Measurements from ENCODE around the gene AMPD3. TPM values are rescaled to one million over a fixed set of nuclear protein-coding genes. Genes with fewer than 3 reads are reported as not detected.

Gene AMPD3
- polyA plus RNA-seq, 1 donor from 2014 or later = not detected

DNA sequence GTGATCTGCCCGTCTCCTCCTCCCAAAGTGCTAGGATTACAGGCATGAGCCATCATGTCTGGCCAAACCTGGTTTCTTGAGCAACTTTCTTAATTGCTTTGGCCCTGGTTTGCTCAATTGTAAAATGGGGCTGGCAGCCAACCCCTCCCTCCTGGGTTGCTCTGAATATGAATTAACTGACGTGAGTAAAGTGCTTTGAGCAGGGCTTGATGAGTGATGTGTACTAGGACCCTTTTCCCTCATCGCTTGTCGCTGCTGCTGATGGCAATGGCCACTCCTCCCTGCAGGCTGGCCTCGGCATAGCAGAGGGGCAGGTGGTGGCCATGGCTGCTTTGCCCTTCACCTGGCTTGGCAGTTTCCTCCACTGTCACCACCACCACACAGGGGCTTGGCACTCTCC is 44.4 kb downstream of the AMPD3 start:
- H3K36me3 ChIP-seq (ENCODE audit: insufficient read depth, low read length) = no peaks in the 10 kb centered on the region
- H3K9me3 ChIP-seq (ENCODE audit: low read length) = no peaks in the 10 kb centered on the region
- H3F3A ChIP-seq (ENCODE audit: insufficient read depth, low read length, poor library complexity, severe bottlenecking) = no peaks in the 10 kb centered on the region
- no peak for TF ChIP-seq MXI1 (conservative IDR thresholded peaks at IDR 0.05; ENCODE audit: poor library complexity, severe bottlenecking)
- TF ChIP-seq POLR2AphosphoS5 (IDR thresholded peaks at IDR 0.05) = no peak
- TF ChIP-seq EP300 (conservative IDR thresholded peaks at IDR 0.05; ENCODE audit: poor library complexity, severe bottlenecking) = no peak
- no peak for TF ChIP-seq SMC3 (conservative IDR thresholded peaks at IDR 0.05; ENCODE audit: poor library complexity)
- TF ChIP-seq EZH2 (IDR thresholded peaks at IDR 0.05; ENCODE audit: borderline replicate concordance, insufficient read depth, low read length, poor library complexity, severe bottlenecking) = no peak
- TF ChIP-seq TAF1 (IDR thresholded peaks at IDR 0.05; ENCODE audit: low read depth) = no peak
- TF ChIP-seq, protein P1, sequence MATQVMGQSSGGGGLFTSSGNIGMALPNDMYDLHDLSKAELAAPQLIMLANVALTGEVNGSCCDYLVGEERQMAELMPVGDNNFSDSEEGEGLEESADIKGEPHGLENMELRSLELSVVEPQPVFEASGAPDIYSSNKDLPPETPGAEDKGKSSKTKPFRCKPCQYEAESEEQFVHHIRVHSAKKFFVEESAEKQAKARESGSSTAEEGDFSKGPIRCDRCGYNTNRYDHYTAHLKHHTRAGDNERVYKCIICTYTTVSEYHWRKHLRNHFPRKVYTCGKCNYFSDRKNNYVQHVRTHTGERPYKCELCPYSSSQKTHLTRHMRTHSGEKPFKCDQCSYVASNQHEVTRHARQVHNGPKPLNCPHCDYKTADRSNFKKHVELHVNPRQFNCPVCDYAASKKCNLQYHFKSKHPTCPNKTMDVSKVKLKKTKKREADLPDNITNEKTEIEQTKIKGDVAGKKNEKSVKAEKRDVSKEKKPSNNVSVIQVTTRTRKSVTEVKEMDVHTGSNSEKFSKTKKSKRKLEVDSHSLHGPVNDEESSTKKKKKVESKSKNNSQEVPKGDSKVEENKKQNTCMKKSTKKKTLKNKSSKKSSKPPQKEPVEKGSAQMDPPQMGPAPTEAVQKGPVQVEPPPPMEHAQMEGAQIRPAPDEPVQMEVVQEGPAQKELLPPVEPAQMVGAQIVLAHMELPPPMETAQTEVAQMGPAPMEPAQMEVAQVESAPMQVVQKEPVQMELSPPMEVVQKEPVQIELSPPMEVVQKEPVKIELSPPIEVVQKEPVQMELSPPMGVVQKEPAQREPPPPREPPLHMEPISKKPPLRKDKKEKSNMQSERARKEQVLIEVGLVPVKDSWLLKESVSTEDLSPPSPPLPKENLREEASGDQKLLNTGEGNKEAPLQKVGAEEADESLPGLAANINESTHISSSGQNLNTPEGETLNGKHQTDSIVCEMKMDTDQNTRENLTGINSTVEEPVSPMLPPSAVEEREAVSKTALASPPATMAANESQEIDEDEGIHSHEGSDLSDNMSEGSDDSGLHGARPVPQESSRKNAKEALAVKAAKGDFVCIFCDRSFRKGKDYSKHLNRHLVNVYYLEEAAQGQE (IDR thresholded peaks at IDR 0.05; ENCODE audit: borderline replicate concordance) = no peak
- TF ChIP-seq, protein P2, sequence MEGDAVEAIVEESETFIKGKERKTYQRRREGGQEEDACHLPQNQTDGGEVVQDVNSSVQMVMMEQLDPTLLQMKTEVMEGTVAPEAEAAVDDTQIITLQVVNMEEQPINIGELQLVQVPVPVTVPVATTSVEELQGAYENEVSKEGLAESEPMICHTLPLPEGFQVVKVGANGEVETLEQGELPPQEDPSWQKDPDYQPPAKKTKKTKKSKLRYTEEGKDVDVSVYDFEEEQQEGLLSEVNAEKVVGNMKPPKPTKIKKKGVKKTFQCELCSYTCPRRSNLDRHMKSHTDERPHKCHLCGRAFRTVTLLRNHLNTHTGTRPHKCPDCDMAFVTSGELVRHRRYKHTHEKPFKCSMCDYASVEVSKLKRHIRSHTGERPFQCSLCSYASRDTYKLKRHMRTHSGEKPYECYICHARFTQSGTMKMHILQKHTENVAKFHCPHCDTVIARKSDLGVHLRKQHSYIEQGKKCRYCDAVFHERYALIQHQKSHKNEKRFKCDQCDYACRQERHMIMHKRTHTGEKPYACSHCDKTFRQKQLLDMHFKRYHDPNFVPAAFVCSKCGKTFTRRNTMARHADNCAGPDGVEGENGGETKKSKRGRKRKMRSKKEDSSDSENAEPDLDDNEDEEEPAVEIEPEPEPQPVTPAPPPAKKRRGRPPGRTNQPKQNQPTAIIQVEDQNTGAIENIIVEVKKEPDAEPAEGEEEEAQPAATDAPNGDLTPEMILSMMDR (IDR thresholded peaks at IDR 0.05; ENCODE audit: poor library complexity, severe bottlenecking) = no peak
- no peak for TF ChIP-seq RAD21 (conservative IDR thresholded peaks at IDR 0.05)
- H3K9me2 ChIP-seq (ENCODE audit: insufficient read depth, low read length) = no peaks in the 10 kb centered on the region
- no peaks in the 10 kb centered on the region for H4K20me1 ChIP-seq (ENCODE audit: insufficient read depth)
- no peak overlapping the region for H3K27ac ChIP-seq (ENCODE audit: low read length)
- H3K4me3 ChIP-seq (ENCODE audit: low read length) = no peak overlapping the region
- no peak overlapping the region for H3K9ac ChIP-seq (ENCODE audit: low read length)
- no peaks in the 10 kb centered on the region for H3K27me3 ChIP-seq (ENCODE audit: insufficient read depth, low read depth, low read length)
- H3K79me2 ChIP-seq (replicated peaks; ENCODE audit: insufficient read depth, low read length) = no peaks in the 10 kb centered on the region
- H2AFZ ChIP-seq (ENCODE audit: low read depth, low read length) = no peak overlapping the region
- no peak overlapping the region for H3K4me2 ChIP-seq (ENCODE audit: low read length)

DNA sequence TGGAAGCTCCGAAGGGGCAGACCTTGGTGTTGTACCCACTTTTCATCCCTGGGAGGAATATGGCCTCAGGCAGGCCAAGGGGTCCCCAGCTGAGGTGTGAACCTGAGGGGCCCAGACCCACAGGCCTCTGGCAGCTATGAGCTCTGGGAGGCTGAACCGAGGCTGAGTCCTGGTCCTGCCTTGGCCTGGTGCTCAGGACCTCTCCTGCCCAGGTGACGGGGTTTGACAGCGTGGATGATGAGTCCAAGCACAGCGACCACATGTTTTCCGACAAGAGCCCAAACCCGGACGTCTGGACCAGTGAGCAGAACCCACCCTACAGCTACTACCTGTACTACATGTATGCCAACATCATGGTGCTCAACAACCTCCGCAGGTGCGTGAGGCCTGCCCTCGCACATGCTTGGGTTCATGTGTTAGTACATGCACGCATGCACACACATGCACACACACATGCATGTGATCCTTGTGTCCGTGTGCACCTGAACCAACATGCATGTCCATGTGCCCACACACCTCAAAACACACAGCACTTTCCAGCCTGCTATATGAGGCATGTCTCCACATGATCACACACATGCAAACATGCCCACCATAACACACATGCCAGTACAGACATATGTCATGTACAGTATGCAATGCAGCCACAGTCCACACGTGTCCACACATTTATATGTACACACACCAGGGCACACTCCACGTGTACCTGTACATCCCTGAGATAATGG is 45.0 kb downstream of the AMPD3 start:
- Histone ChIP-seq H3K27me3 (ENCODE audit: insufficient read depth, low read depth, low read length) (no peaks in the 10 kb centered on the region), H2AFZ (ENCODE audit: low read depth, low read length) (no peak overlapping the region), H3K27ac (ENCODE audit: low read length) (no peak overlapping the region), H3K9ac (ENCODE audit: low read length) (no peak overlapping the region), H3K9me3 (ENCODE audit: low read length) (no peaks in the 10 kb centered on the region), H3K4me2 (ENCODE audit: low read length) (no peak overlapping the region), H3K9me2 (ENCODE audit: insufficient read depth, low read length) (no peaks in the 10 kb centered on the region), H3K4me3 (ENCODE audit: low read length) (no peak overlapping the region), H4K20me1 (ENCODE audit: insufficient read depth) (no peaks in the 10 kb centered on the region), H3K79me2 (replicated peaks; ENCODE audit: insufficient read depth, low read length) (no peaks in the 10 kb centered on the region), H3F3A (ENCODE audit: insufficient read depth, low read length, poor library complexity, severe bottlenecking) (no peaks in the 10 kb centered on the region), H3K36me3 (ENCODE audit: insufficient read depth, low read length) (no peaks in the 10 kb centered on the region)
- no peak for TF ChIP-seq TAF1 (IDR thresholded peaks at IDR 0.05; ENCODE audit: low read depth)
- TF ChIP-seq POLR2AphosphoS5 (IDR thresholded peaks at IDR 0.05) = no peak
- no peak for TF ChIP-seq RAD21 (conservative IDR thresholded peaks at IDR 0.05)
- no peak for TF ChIP-seq EZH2 (IDR thresholded peaks at IDR 0.05; ENCODE audit: borderline replicate concordance, insufficient read depth, low read length, poor library complexity, severe bottlenecking)
- TF ChIP-seq, protein P1 (IDR thresholded peaks at IDR 0.05; ENCODE audit: borderline replicate concordance) = no peak
- TF ChIP-seq MXI1 (conservative IDR thresholded peaks at IDR 0.05; ENCODE audit: poor library complexity, severe bottlenecking) = no peak
- no peak for TF ChIP-seq EP300 (conservative IDR thresholded peaks at IDR 0.05; ENCODE audit: poor library complexity, severe bottlenecking)
- no peak for TF ChIP-seq SMC3 (conservative IDR thresholded peaks at IDR 0.05; ENCODE audit: poor library complexity)
- TF ChIP-seq, protein P2 (IDR thresholded peaks at IDR 0.05; ENCODE audit: poor library complexity, severe bottlenecking) = no peak

Data from neural cell (in vitro differentiated cells).